Anterior cingulate cortex (tissue), 58 donors: Measurements from ENCODE around the gene LITAF.
A peak's percentile ranks its signal among the peaks of the same experiment; 100 is the strongest.

Experiments used
- DNase-seq, 58 donors: peaks; one replicate each; lab custom pipeline; 2025; lab: John Stamatoyannopoulos, UW

LITAF gene

GRCh38 chr16:11557801-11558200 lies 28.9 kb downstream of the LITAF start:
- peak in 57 of 58 donors; percentile 7 to 94 (median 73) for DNase-seq

- DNase-seq: no peak
These were observed 29.6 kb downstream of the LITAF start for GRCh38 chr16:11556945-11557720.

- no peak for DNase-seq
These were observed 30.4 kb downstream of the LITAF start for GRCh38 chr16:11556214-11556819.

GRCh38 chr16:11554053-11554452 lies 32.7 kb downstream of the LITAF start:
- DNase-seq: no peak

- DNase-seq: peak in 1 of 58 donors; percentile 13
These were observed 33.3 kb downstream of the LITAF start for GRCh38 chr16:11553371-11553770.

GRCh38 chr16:11552440-11552839 lies 34.3 kb downstream of the LITAF start:
- DNase-seq: no peak

GRCh38 chr16:11551842-11552241 lies 34.9 kb downstream of the LITAF start:
- no peak for DNase-seq

- DNase-seq: no peak
These were observed 35.8 kb downstream of the LITAF start for GRCh38 chr16:11550791-11551498.

GRCh38 chr16:11547118-11547916 lies 39.4 kb downstream of the LITAF start:
- peak in 43 of 58 donors; percentile 2 to 87 (median 31) for DNase-seq

GRCh38 chr16:11546608-11547061 lies 40.1 kb downstream of the LITAF start:
- peak in 1 of 58 donors; percentile 39 for DNase-seq

- DNase-seq: no peak
These were observed 42.9 kb downstream of the LITAF start for GRCh38 chr16:11543661-11544393.

GRCh38 chr16:11542069-11542744 lies 44.5 kb downstream of the LITAF start:
- DNase-seq: no peak

- peak in 3 of 58 donors; percentile 3 to 7 (median 5) for DNase-seq
These were observed 47.1 kb downstream of the LITAF start for GRCh38 chr16:11539641-11540050.

- DNase-seq: no peak
These were observed 47.8 kb downstream of the LITAF start for GRCh38 chr16:11538880-11539279.

- no peak for DNase-seq
These were observed 50.4 kb downstream of the LITAF start for GRCh38 chr16:11536104-11536866.

- no peak for DNase-seq
These were observed 51.2 kb downstream of the LITAF start for GRCh38 chr16:11535494-11535893.

- DNase-seq: peak in 1 of 58 donors; percentile 4
These were observed 52.5 kb downstream of the LITAF start for GRCh38 chr16:11534262-11534661.

- no peak for DNase-seq
These were observed 53.1 kb downstream of the LITAF start for GRCh38 chr16:11533588-11533987.
